ENCODE measurements around the gene DOHH.

The DOHH gene

GRCh38 chr19:3462991-3463713 lies 37.3 kb downstream of the DOHH start:
- H3K9ac ChIP-seq (ENCODE audit: low read length in 5 of 5): no peak overlapping the region
- H3K4me3 ChIP-seq (ENCODE audit: low read depth in 1 of 5, low read length in 5 of 5): no peak overlapping the region
- no peaks in the 10 kb centered on the region for H3K9me3 ChIP-seq (ENCODE audit: control insufficient read depth in 5 of 5, low read length in 5 of 5)
- H3K27ac ChIP-seq (ENCODE audit: low read depth, low read length): no peak overlapping the region
- peaks cover 0 to 22% (median 13%) of the 10 kb centered on the region in 5 donors for H3K36me3 ChIP-seq (ENCODE audit: control insufficient read depth in 5 of 5, insufficient read depth in 5 of 5, low read length in 5 of 5)
- peaks cover 0 to 49% (median 40%) of the 10 kb centered on the region in 5 donors for H3K4me1 ChIP-seq (ENCODE audit: control insufficient read depth in 5 of 5, insufficient read depth in 5 of 5, low read length in 5 of 5)
- H3K27me3 ChIP-seq (ENCODE audit: control insufficient read depth in 5 of 5, insufficient read depth in 4 of 5, low read length in 5 of 5): no peaks in the 10 kb centered on the region

DNA sequence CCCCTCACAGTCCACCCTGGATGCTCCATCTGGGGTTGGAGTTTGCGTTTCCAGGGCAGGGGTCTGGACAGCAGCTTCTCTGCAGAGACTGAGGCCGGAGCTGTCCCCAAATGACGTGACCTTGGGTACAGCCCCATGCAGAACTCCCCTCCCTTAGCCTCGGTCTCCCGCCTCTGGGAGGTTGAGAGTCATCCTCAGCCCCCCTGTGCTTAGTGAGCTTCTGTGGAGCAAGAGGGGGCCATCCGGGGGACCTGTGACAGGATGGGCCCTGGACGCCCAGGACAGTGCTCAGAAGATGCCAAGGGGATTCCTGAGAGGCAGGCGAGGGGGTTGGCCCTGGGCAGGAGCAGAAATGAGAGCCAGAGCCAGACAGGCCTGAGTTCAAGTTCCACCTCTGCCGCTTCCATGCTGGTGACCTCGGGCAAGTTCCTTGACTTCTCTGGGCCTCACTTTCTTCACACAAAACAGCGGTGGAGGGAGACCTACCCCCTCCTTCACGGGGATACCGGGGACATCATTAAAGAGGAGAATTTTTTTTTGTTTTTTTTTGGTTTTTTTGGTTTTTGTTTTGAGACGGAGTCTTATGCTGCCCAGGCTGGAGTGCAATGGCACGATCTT lies 40.4 kb downstream of the DOHH start:
- no peaks in the 10 kb centered on the region for H3K27me3 ChIP-seq (ENCODE audit: control insufficient read depth in 5 of 5, insufficient read depth in 4 of 5, low read length in 5 of 5)
- peak overlapping the region; percentile 61 for H3K27ac ChIP-seq (ENCODE audit: low read depth, low read length)
- H3K4me1 ChIP-seq (ENCODE audit: control insufficient read depth in 5 of 5, insufficient read depth in 5 of 5, low read length in 5 of 5): peaks cover 0 to 40% (median 35%) of the 10 kb centered on the region in 5 donors
- H3K9ac ChIP-seq (ENCODE audit: low read length in 5 of 5): peak overlapping the region in 1 of 5 donors; percentile 59
- H3K9me3 ChIP-seq (ENCODE audit: control insufficient read depth in 5 of 5, low read length in 5 of 5): no peaks in the 10 kb centered on the region
- no peak overlapping the region for H3K4me3 ChIP-seq (ENCODE audit: low read depth in 1 of 5, low read length in 5 of 5)
- H3K36me3 ChIP-seq (ENCODE audit: control insufficient read depth in 5 of 5, insufficient read depth in 5 of 5, low read length in 5 of 5): peaks cover 0 to 46% (median 28%) of the 10 kb centered on the region in 5 donors

GRCh38 chr19:3459089-3459881 lies 41.2 kb downstream of the DOHH start:
- peak overlapping the region; percentile 74 for H3K27ac ChIP-seq (ENCODE audit: low read depth, low read length)
- H3K9ac ChIP-seq (ENCODE audit: low read length in 5 of 5): peak overlapping the region in 3 of 5 donors; percentile 11 to 59 (median 30)
- peaks cover 0 to 40% (median 35%) of the 10 kb centered on the region in 5 donors for H3K4me1 ChIP-seq (ENCODE audit: control insufficient read depth in 5 of 5, insufficient read depth in 5 of 5, low read length in 5 of 5)
- no peaks in the 10 kb centered on the region for H3K9me3 ChIP-seq (ENCODE audit: control insufficient read depth in 5 of 5, low read length in 5 of 5)
- peaks cover 0 to 53% (median 36%) of the 10 kb centered on the region in 5 donors for H3K36me3 ChIP-seq (ENCODE audit: control insufficient read depth in 5 of 5, insufficient read depth in 5 of 5, low read length in 5 of 5)
- no peaks in the 10 kb centered on the region for H3K27me3 ChIP-seq (ENCODE audit: control insufficient read depth in 5 of 5, insufficient read depth in 4 of 5, low read length in 5 of 5)
- peak overlapping the region in 1 of 5 donors; percentile 18 for H3K4me3 ChIP-seq (ENCODE audit: low read depth in 1 of 5, low read length in 5 of 5)

- H3K9me3 ChIP-seq (ENCODE audit: control insufficient read depth in 5 of 5, low read length in 5 of 5): no peaks in the 10 kb centered on the region
- peaks cover 0 to 59% (median 44%) of the 10 kb centered on the region in 5 donors for H3K36me3 ChIP-seq (ENCODE audit: control insufficient read depth in 5 of 5, insufficient read depth in 5 of 5, low read length in 5 of 5)
- peak overlapping the region; percentile 74 for H3K27ac ChIP-seq (ENCODE audit: low read depth, low read length)
- peaks cover 0 to 39% (median 35%) of the 10 kb centered on the region in 5 donors for H3K4me1 ChIP-seq (ENCODE audit: control insufficient read depth in 5 of 5, insufficient read depth in 5 of 5, low read length in 5 of 5)
- H3K4me3 ChIP-seq (ENCODE audit: low read depth in 1 of 5, low read length in 5 of 5): peak overlapping the region in 1 of 5 donors; percentile 18
- peak overlapping the region in 2 of 5 donors; percentile 41 to 43 for H3K9ac ChIP-seq (ENCODE audit: low read length in 5 of 5)
- no peaks in the 10 kb centered on the region for H3K27me3 ChIP-seq (ENCODE audit: control insufficient read depth in 5 of 5, insufficient read depth in 4 of 5, low read length in 5 of 5)
These were observed 42.0 kb downstream of the DOHH start for GRCh38 chr19:3458229-3459088.

DNA sequence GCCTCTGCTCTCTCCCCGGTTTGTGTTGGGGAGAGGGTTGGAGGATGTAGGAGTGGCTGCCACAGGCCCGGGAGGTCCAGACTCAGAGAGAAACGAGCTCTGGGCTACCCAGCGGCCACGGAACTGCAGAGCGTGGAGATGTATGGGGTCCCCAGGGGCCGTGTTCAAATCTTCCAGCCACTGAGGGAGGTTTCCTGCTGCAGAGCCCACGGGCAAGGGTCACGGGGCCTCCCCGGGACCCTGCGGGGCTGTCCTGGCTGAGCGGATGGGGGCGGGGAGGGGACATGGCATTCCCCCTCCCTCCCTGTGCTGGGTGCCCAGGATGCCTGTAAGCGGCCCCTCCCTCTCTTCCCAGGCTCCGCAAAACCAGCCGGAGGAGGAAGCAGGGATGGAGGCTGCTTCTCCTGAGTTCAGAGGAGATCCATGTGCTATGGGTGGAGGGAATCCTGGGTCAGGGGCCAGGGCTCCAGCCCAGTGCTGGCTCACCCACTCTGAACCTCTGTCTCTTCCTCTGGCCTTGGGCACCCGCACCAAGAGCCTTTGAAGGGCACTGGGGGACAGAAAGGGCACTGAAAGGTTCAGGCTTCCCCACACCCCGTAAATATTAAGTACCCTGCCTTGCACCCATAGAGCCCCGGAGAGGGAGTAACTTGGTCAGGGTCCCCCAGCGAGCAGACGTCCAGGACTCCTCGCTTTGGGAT lies 42.8 kb downstream of the DOHH start:
- Histone ChIP-seq H3K4me1 (ENCODE audit: control insufficient read depth in 5 of 5, insufficient read depth in 5 of 5, low read length in 5 of 5) (peaks cover 0 to 39% (median 35%) of the 10 kb centered on the region in 5 donors), H3K9me3 (ENCODE audit: control insufficient read depth in 5 of 5, low read length in 5 of 5) (no peaks in the 10 kb centered on the region), H3K27ac (ENCODE audit: low read depth, low read length) (peak overlapping the region; percentile 74), H3K4me3 (ENCODE audit: low read depth in 1 of 5, low read length in 5 of 5) (no peak overlapping the region), H3K9ac (ENCODE audit: low read length in 5 of 5) (peak overlapping the region in 1 of 5 donors; percentile 43), H3K27me3 (ENCODE audit: control insufficient read depth in 5 of 5, insufficient read depth in 4 of 5, low read length in 5 of 5) (no peaks in the 10 kb centered on the region), H3K36me3 (ENCODE audit: control insufficient read depth in 5 of 5, insufficient read depth in 5 of 5, low read length in 5 of 5) (peaks cover 0 to 60% (median 45%) of the 10 kb centered on the region in 5 donors)

- Histone ChIP-seq H3K4me3 (ENCODE audit: low read depth in 1 of 5, low read length in 5 of 5) (no peak overlapping the region), H3K27ac (ENCODE audit: low read depth, low read length) (no peak overlapping the region), H3K4me1 (ENCODE audit: control insufficient read depth in 5 of 5, insufficient read depth in 5 of 5, low read length in 5 of 5) (peaks cover 0 to 39% (median 35%) of the 10 kb centered on the region in 5 donors), H3K9me3 (ENCODE audit: control insufficient read depth in 5 of 5, low read length in 5 of 5) (no peaks in the 10 kb centered on the region), H3K36me3 (ENCODE audit: control insufficient read depth in 5 of 5, insufficient read depth in 5 of 5, low read length in 5 of 5) (peaks cover 0 to 61% (median 48%) of the 10 kb centered on the region in 5 donors), H3K9ac (ENCODE audit: low read length in 5 of 5) (no peak overlapping the region), H3K27me3 (ENCODE audit: control insufficient read depth in 5 of 5, insufficient read depth in 4 of 5, low read length in 5 of 5) (no peaks in the 10 kb centered on the region)
These were observed 43.4 kb downstream of the DOHH start for GRCh38 chr19:3456925-3457527.

GRCh38 chr19:3455960-3456601 lies 44.4 kb downstream of the DOHH start:
- peaks cover 0 to 67% (median 50%) of the 10 kb centered on the region in 5 donors for H3K36me3 ChIP-seq (ENCODE audit: control insufficient read depth in 5 of 5, insufficient read depth in 5 of 5, low read length in 5 of 5)
- H3K27ac ChIP-seq (ENCODE audit: low read depth, low read length): no peak overlapping the region
- no peaks in the 10 kb centered on the region for H3K9me3 ChIP-seq (ENCODE audit: control insufficient read depth in 5 of 5, low read length in 5 of 5)
- H3K4me1 ChIP-seq (ENCODE audit: control insufficient read depth in 5 of 5, insufficient read depth in 5 of 5, low read length in 5 of 5): peaks cover 0 to 42% (median 36%) of the 10 kb centered on the region in 5 donors
- H3K27me3 ChIP-seq (ENCODE audit: control insufficient read depth in 5 of 5, insufficient read depth in 4 of 5, low read length in 5 of 5): no peaks in the 10 kb centered on the region
- H3K4me3 ChIP-seq (ENCODE audit: low read depth in 1 of 5, low read length in 5 of 5): no peak overlapping the region
- no peak overlapping the region for H3K9ac ChIP-seq (ENCODE audit: low read length in 5 of 5)

DNA sequence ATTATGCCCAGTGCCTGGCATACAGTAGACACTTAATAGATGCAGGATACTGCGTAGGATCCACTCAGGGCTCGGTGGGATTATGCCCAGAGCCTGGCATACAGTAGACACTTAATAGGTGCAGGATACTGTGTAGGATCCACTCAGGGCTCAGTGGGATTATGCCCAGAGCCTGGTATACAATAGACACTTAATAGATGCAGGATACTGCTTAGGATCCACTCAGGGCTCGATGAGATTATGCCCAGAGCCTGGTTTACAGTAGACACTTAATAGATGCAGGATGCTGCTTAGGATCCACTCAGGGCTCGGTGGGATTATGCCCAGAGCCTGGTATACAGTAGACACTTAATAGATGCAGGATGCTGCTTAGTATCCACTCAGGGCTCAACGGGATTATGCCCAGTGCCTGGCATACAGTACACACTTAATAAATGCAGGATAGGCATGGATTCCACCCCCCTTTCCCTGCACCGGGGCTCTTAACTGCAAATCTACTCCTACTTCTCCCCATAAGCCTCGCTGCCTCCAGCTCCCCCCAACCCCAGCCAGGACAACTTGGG lies 45.0 kb downstream of the DOHH start:
- Histone ChIP-seq H3K27me3 (ENCODE audit: control insufficient read depth in 5 of 5, insufficient read depth in 4 of 5, low read length in 5 of 5) (no peaks in the 10 kb centered on the region), H3K4me3 (ENCODE audit: low read depth in 1 of 5, low read length in 5 of 5) (no peak overlapping the region), H3K36me3 (ENCODE audit: control insufficient read depth in 5 of 5, insufficient read depth in 5 of 5, low read length in 5 of 5) (peaks cover 0 to 73% (median 51%) of the 10 kb centered on the region in 5 donors), H3K9me3 (ENCODE audit: control insufficient read depth in 5 of 5, low read length in 5 of 5) (no peaks in the 10 kb centered on the region), H3K9ac (ENCODE audit: low read length in 5 of 5) (no peak overlapping the region), H3K27ac (ENCODE audit: low read depth, low read length) (no peak overlapping the region), H3K4me1 (ENCODE audit: control insufficient read depth in 5 of 5, insufficient read depth in 5 of 5, low read length in 5 of 5) (peaks cover 0 to 48% (median 40%) of the 10 kb centered on the region in 5 donors)

All from subcutaneous abdominal adipose tissue (tissue), 5 donors.